IMR-90 (cell line): ENCODE data around the gene KHDRBS1. TPM values are rescaled to one million over a fixed set of nuclear protein-coding genes. Genes with fewer than 3 reads are reported as not detected.

Experiments
- ATAC-seq: fragments of 200-7000 bp; cut with Tn5 transposase; 2 replicates; pipeline ENCODE4 v1.9.1; 2020; ENCODE audit warnings: low read depth, mild to moderate bottlenecking, moderate library complexity
- BruUV-seq: library from RNA; stranded (reverse); fragments of 400-500 nt; replicated peaks from 2 replicates; lab custom pipeline; 2021; lab: Mats Ljungman, UMichigan
- CTCF ChIA-PET: fragments of 300-600 bp; formaldehyde crosslinking; extraction: SDS; loops from one replicate; lab custom pipeline; 2021; ENCODE audit warnings: antibody characterized with exemption; lab: Yijun Ruan, JAX
- POLR2A ChIA-PET: fragments of 300-600 bp; sonication (Branson Sonifier 250); formaldehyde crosslinking; loops from one replicate; lab custom pipeline; 2022; ENCODE audit warnings: antibody characterized with exemption; ENCODE audit not compliant: unreplicated experiment; lab: Charles Lee
- DNase-seq: peaks from one replicate; pipeline ENCODE4 v3.0.0; 2013
- H2AFZ ChIP-seq: replicated peaks from 2 replicates; pipeline ENCODE3; 2013; ENCODE audit warnings: low read length, mild to moderate bottlenecking; ENCODE audit not compliant: poor library complexity
- H2AK5ac ChIP-seq: 2 replicates; pipeline ENCODE4 v1.6.1; 2013; ENCODE audit warnings: low read depth, low read length, inconsistent platforms
- H2AK9ac ChIP-seq: replicated peaks from 2 replicates; pipeline ENCODE3; 2013; ENCODE audit warnings: mild to moderate bottlenecking, low read depth, low read length, moderate library complexity; ENCODE audit not compliant: poor library complexity
- H2BK120ac ChIP-seq: 2 replicates; pipeline ENCODE4 v1.6.1; 2013; ENCODE audit warnings: low read depth, low read length, inconsistent platforms
- H2BK15ac ChIP-seq: 3 replicates; pipeline ENCODE4 v1.6.1; 2013; ENCODE audit warnings: low read depth, low read length, inconsistent platforms
- H2BK20ac ChIP-seq: 2 replicates; pipeline ENCODE4 v1.6.1; 2013; ENCODE audit warnings: low read depth, mild to moderate bottlenecking, inconsistent platforms, low read length, moderate library complexity
- H2BK5ac ChIP-seq: 2 replicates; pipeline ENCODE4 v1.6.1; 2013; ENCODE audit warnings: mild to moderate bottlenecking, low read depth, low read length, inconsistent platforms; ENCODE audit not compliant: poor library complexity, severe bottlenecking
- H3K14ac ChIP-seq: replicated peaks from 2 replicates; pipeline ENCODE4 v1.6.1; 2013; ENCODE audit warnings: low read depth, low read length, inconsistent platforms
- H3K18ac ChIP-seq: 2 replicates; pipeline ENCODE4 v1.6.1; 2013; ENCODE audit warnings: low read depth, low read length, control low read depth
- H3K23ac ChIP-seq: 2 replicates; pipeline ENCODE4 v1.6.1; 2013; ENCODE audit warnings: low read depth, low read length, inconsistent platforms
- H3K27ac ChIP-seq: 2 replicates; pipeline ENCODE4 v1.5.1; 2013; ENCODE audit warnings: mild to moderate bottlenecking, control low read depth, low read length; ENCODE audit not compliant: insufficient read depth
- H3K27me3 ChIP-seq: 2 replicates; pipeline ENCODE4 v1.6.1; 2013; ENCODE audit warnings: low read length; ENCODE audit not compliant: control insufficient read depth, insufficient read depth
- H3K36me3 ChIP-seq: 2 replicates; pipeline ENCODE4 v1.6.1; 2013; ENCODE audit warnings: low read length, mixed read lengths; ENCODE audit not compliant: control insufficient read depth, insufficient read depth
- H3K4ac ChIP-seq: 2 replicates; pipeline ENCODE4 v1.6.1; 2013; ENCODE audit warnings: low read depth, low read length, inconsistent platforms
- H3K4me1 ChIP-seq: 2 replicates; pipeline ENCODE4 v1.6.1; 2013; ENCODE audit warnings: low read length, mixed read lengths; ENCODE audit not compliant: control insufficient read depth, insufficient read depth
- H3K4me2 ChIP-seq: 2 replicates; pipeline ENCODE4 v1.6.1; 2013; ENCODE audit warnings: low read depth, mild to moderate bottlenecking, control low read depth, low read length, moderate library complexity
- H3K4me3 ChIP-seq: 2 replicates; pipeline ENCODE4 v1.5.1; 2013; ENCODE audit warnings: low read depth, mild to moderate bottlenecking, control low read depth, low read length, moderate library complexity; ENCODE audit not compliant: insufficient read depth
- H3K56ac ChIP-seq: 2 replicates; pipeline ENCODE4 v1.6.1; 2013; ENCODE audit warnings: low read length, inconsistent platforms; ENCODE audit not compliant: insufficient read depth; ENCODE audit errors: extremely low read depth
- H3K79me1 ChIP-seq, 2 experiments: 2 replicates each; pipeline ENCODE4 v1.6.1; 2013; ENCODE audit warnings: low read length in 2 of 2, inconsistent platforms in 1 of 2, low read depth in 1 of 2
- H3K9ac ChIP-seq: 2 replicates; pipeline ENCODE4 v1.6.1; 2013; ENCODE audit warnings: low read depth, low read length, control low read depth
- H3K9me1 ChIP-seq: 2 replicates; pipeline ENCODE4 v1.6.1; 2013; ENCODE audit warnings: low read length, inconsistent platforms; ENCODE audit not compliant: insufficient read depth
- H3K9me3 ChIP-seq: 2 replicates; pipeline ENCODE4 v1.6.1; 2013; ENCODE audit warnings: low read length; ENCODE audit not compliant: control insufficient read depth, insufficient read depth
- H4K20me1 ChIP-seq: 2 replicates; pipeline ENCODE4 v1.6.1; 2013; ENCODE audit warnings: low read length, inconsistent platforms; ENCODE audit not compliant: insufficient read depth
- H4K5ac ChIP-seq: 2 replicates; pipeline ENCODE4 v1.6.1; 2013; ENCODE audit warnings: mild to moderate bottlenecking, low read depth, low read length, control low read depth
- H4K8ac ChIP-seq, 2 experiments: 2 replicates each; pipeline ENCODE4 v1.6.1; 2013; ENCODE audit warnings: low read depth in 2 of 2, low read length in 2 of 2, control low read depth in 1 of 2, inconsistent platforms in 1 of 2
- H4K91ac ChIP-seq: 2 replicates; pipeline ENCODE4 v1.6.1; 2013; ENCODE audit warnings: low read depth, low read length, inconsistent platforms; ENCODE audit not compliant: insufficient read depth
- BHLHE40 ChIP-seq: fragments of 150-350 bp; IDR thresholded peaks from 2 replicates; pipeline ENCODE4 v1.6.1; 2016; ENCODE audit warnings: mild to moderate bottlenecking, low read depth, low read length
- CEBPB ChIP-seq: IDR thresholded peaks from 2 replicates; pipeline ENCODE4 v1.6.1; 2012; ENCODE audit warnings: low read depth, low read length, improper control_type of control experiment
- CHD1 ChIP-seq: IDR thresholded peaks from 2 replicates; pipeline ENCODE4 v1.6.1; 2012; ENCODE audit warnings: low read depth, low read length, improper control_type of control experiment
- CTCF ChIP-seq: conservative IDR thresholded peaks from 2 replicates; pipeline ENCODE4 v1.5.1; 2012; ENCODE audit warnings: mild to moderate bottlenecking, low read depth, low read length, improper control_type of control experiment
- ELK1 ChIP-seq: fragments of 150-350 bp; IDR thresholded peaks from 2 replicates; pipeline ENCODE4 v1.6.1; 2016; ENCODE audit warnings: low read depth, mild to moderate bottlenecking, low read length, moderate library complexity, borderline replicate concordance
- FOS ChIP-seq: fragments of 150-350 bp; IDR thresholded peaks from 2 replicates; pipeline ENCODE4 v1.6.1; 2016; ENCODE audit warnings: low read depth, low read length
- MAFK ChIP-seq: IDR thresholded peaks from 2 replicates; pipeline ENCODE4 v1.6.1; 2012; ENCODE audit warnings: low read depth, low read length, improper control_type of control experiment
- MAZ ChIP-seq: IDR thresholded peaks from 2 replicates; pipeline ENCODE4 v1.6.1; 2012; ENCODE audit warnings: low read depth, mild to moderate bottlenecking, low read length, improper control_type of control experiment, moderate library complexity, borderline replicate concordance
- MXI1 ChIP-seq: IDR thresholded peaks from 2 replicates; pipeline ENCODE4 v1.6.1; 2012; ENCODE audit warnings: low read depth, mild to moderate bottlenecking, low read length, moderate library complexity, borderline replicate concordance
- NFE2L2 ChIP-seq: fragments of 150-350 bp; IDR thresholded peaks from 2 replicates; pipeline ENCODE4 v1.6.1; 2016; ENCODE audit warnings: low read depth, mild to moderate bottlenecking, low read length
- POLR2A ChIP-seq: IDR thresholded peaks from 2 replicates; pipeline ENCODE4 v1.6.1; 2012; ENCODE audit warnings: mild to moderate bottlenecking, low read depth, low read length
- RAD21 ChIP-seq: IDR thresholded peaks from 2 replicates; pipeline ENCODE4 v1.6.1; 2012; ENCODE audit warnings: low read length, improper control_type of control experiment
- RCOR1 ChIP-seq: IDR thresholded peaks from 2 replicates; pipeline ENCODE4 v1.6.1; 2012; ENCODE audit warnings: mild to moderate bottlenecking, low read length, improper control_type of control experiment; ENCODE audit not compliant: insufficient replicate concordance
- RFX5 ChIP-seq: IDR thresholded peaks from 2 replicates; pipeline ENCODE4 v1.8.0; 2012; ENCODE audit warnings: low read depth, mild to moderate bottlenecking, low read length, moderate library complexity
- SMC3 ChIP-seq: fragments of 150-350 bp; IDR thresholded peaks from 2 replicates; pipeline ENCODE4 v1.6.1; 2016; ENCODE audit warnings: low read depth, mild to moderate bottlenecking, antibody characterized with exemption, low read length, moderate library complexity
- USF2 ChIP-seq: fragments of 150-350 bp; IDR thresholded peaks from 2 replicates; pipeline ENCODE4 v1.6.1; 2017; ENCODE audit warnings: mild to moderate bottlenecking, antibody characterized with exemption, low read length, low read depth
- WGBS, 2 experiments: methylation state at CpG; one replicate each; pipeline versions ENCODE4 v1.1.5 to v1.1.7; 2013; ENCODE audit warnings: missing lambda C conversion rate in 2 of 2; ENCODE audit not compliant: insufficient read length in 1 of 2; ENCODE audit errors: extremely low coverage in 2 of 2; 5-methylcytosine and 5-hydroxymethylcytosine counted together
- dilution Hi-C: fragments of 300-500 bp; cut with HindIII; formaldehyde crosslinking; loops from one replicate; pipeline ENCODE4 v1.14.3; 2018; ENCODE audit warnings: low sequenced_read_pairs; ENCODE audit not compliant: unreplicated experiment
- in situ Hi-C: fragments of 300-500 bp; cut with MboI; formaldehyde crosslinking; loops from 3 replicates; pipeline ENCODE4 v1.14.3; 2019; ENCODE audit warnings: low sequenced_read_pairs, inconsistent platforms, mixed read lengths
- intact Hi-C: fragments of 100-400 bp; cut with micrococcal nuclease; formaldehyde crosslinking; loops from 2 replicates; pipeline ENCODE4 v1.10.0; 2022
- polyA plus RNA-seq, 3 experiments: library from polyadenylated mRNA; depleted of rRNA; stranded (reverse); fragments of >200 nt; gene quantifications; 2 replicates each; pipeline ENCODE4 v1.2.3, GENCODE V29; 2012; ENCODE audit warnings: low replicate concordance in 1 of 3
- total RNA-seq: library from RNA; depleted of rRNA; stranded (reverse); fragments of >200 nt; gene quantifications from 2 replicates; pipeline ENCODE4 v1.2.3, GENCODE V29; 2012

The KHDRBS1 gene
- total and polyA plus RNA-seq, 2 of the 4 experiments (the other 2 are of a cell fraction), result 33.7 to 67.6 TPM

GRCh38 chr1:31980835-31981455, 32.7 kb upstream of the KHDRBS1 start:
- dilution Hi-C loops, result no loop called here
- H3K23ac ChIP-seq, result no peak overlapping the region
- DNase-seq (no peak), ATAC-seq (no peak)
- CTCF ChIA-PET, result no interaction called here
- no peaks in the 10 kb centered on the region for H3K36me3 ChIP-seq
- no peaks in the 10 kb centered on the region; the same call in 1 of the 2 replicates for H4K20me1 ChIP-seq
- H3K9me1 ChIP-seq, result peaks cover 7% of the 10 kb centered on the region; the same call in 1 of the 2 replicates
- no peak overlapping the region for H3K4me3 ChIP-seq
- no peak overlapping the region for H4K5ac ChIP-seq
- H3K9ac ChIP-seq, result no peak overlapping the region
- 93% methylated on average over 5 of the region's 10 CpGs; no CpG with 5 or more reads in 1 of the 2 experiments for WGBS, 2 experiments
- peaks cover 10% of the 10 kb centered on the region for H3K4me1 ChIP-seq
- H3K4ac ChIP-seq, result no peak overlapping the region
- no peak overlapping the region for H2BK15ac ChIP-seq
- H3K27ac ChIP-seq, result no peak overlapping the region
- in situ Hi-C loops, result loop anchor here (25.0 kb wide), 1 partner anchor 94 kb away; no protein-coding TSS in a partner anchor
- no peak overlapping the region for H3K14ac ChIP-seq
- no peak for TF ChIP-seq NFE2L2
- no peak for TF ChIP-seq RAD21
- no peak for TF ChIP-seq CHD1
- no peak for TF ChIP-seq RCOR1
- TF ChIP-seq RFX5, result no peak
- no peak for TF ChIP-seq USF2
- TF ChIP-seq MXI1, result no peak
- TF ChIP-seq ELK1, result no peak
- TF ChIP-seq BHLHE40, result no peak
- TF ChIP-seq CTCF, result no peak
- TF ChIP-seq FOS, result no peak
- no peak for TF ChIP-seq MAZ
- TF ChIP-seq CEBPB, result no peak
- TF ChIP-seq SMC3, result no peak
- TF ChIP-seq POLR2A, result no peak
- no peak for TF ChIP-seq MAFK
- H4K8ac ChIP-seq, result no peak overlapping the region
- BruUV-seq, result no TSS peak
- H3K79me1 ChIP-seq, result no peaks in the 10 kb centered on the region
- POLR2A ChIA-PET, result no interaction called here
- no peaks in the 10 kb centered on the region for H3K27me3 ChIP-seq
- no peak overlapping the region for H2BK120ac ChIP-seq
- intact Hi-C loops, result no loop called here
- H2AK5ac ChIP-seq, result no peak overlapping the region
- H3K56ac ChIP-seq, result no peak overlapping the region
- H2AK9ac ChIP-seq, result no peak overlapping the region
- H4K91ac ChIP-seq, result no peak overlapping the region
- H2BK20ac ChIP-seq, result no peak overlapping the region
- H2AFZ ChIP-seq, result no peak overlapping the region
- H3K18ac ChIP-seq, result no peak overlapping the region
- no peaks in the 10 kb centered on the region for H3K9me3 ChIP-seq
- no peak overlapping the region for H2BK5ac ChIP-seq
- H3K4me2 ChIP-seq, result no peak overlapping the region
